Measurements from ENCODE around the gene TCF3.
"Not testable (repeated sequence)": the region's sequence is repeated elsewhere in the genome, so short reads cannot be mapped to it uniquely, and the experiment has no call there.

TCF3 gene

DNA sequence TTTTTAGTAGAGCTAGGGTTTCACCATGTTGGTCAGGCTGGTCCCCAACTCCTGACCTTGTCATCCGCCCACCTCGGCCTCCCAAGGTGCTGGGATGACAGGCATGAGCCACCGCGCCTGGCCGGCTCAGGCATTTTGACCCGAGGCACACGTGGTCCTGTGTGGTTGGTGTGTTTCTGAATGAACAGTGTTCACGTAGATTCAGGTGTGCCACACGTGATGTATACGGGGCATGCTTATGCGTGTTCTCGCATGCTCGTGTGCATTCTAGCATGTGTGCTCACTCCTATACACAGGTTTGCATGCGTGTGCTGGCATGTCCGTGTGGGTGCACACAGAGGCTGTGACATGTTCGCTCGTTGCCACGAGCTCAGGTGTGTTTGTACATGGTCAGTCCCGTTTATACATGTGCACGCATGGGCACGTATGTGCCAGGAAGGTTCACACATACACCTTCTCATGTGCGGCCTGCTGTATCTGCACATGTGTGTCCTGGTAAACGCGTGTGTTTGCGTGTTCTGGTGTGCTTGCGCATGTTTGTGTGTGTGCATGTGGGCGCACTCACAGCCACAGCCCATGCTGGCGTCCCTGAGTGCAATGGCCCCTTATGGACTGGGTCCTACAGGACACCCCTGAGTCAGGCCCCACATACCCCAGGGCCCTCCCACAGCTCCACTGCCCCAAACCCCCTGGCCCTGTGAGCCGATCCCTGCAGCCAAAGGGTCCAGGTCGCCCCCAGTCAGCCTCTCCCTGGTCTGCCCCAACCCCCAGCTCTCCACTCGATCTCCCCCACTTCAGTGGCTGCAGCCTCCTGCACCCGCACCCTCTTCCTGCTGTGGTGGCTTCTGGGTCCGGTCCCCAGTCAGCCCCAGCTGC is 20.6 kb upstream of the TCF3 start:
- no peak for DNase-seq

DNA sequence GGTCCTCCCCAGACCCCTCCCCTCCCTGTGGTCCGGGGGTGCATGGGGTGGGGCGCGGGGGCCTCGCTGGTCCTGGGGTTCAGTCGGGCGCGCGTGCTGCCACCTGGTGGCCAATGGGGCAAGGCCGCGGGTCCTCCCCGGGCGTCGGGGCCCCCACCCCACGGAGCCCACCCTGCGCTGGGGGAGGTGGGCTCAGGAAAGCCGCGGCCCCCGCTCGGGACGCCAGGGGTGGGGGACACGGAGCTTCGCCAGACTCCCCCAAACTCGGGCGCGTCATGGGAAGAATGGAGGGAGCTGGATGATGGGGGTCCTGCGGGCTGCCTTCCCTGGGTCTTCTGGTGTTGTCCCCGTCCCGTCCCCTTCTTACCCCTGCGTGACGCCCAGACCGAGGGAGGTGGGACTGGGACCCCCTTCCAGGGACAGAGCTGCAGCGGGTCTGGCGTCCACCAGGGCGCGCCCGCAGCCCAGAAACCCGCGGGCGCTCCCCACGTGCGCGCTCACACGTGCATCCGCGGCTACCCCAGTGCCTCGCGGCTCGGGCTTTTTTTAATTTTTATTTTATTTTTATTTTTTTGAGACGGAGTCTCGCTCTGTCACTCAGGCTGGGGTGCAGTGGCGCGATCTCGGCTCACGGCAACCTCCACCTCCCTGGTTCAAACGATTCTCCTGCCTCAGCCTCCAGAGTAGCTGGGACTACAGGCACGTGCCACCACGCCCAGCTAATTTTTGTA is 19.8 kb upstream of the TCF3 start:
- DNase-seq, result no peak

DNA sequence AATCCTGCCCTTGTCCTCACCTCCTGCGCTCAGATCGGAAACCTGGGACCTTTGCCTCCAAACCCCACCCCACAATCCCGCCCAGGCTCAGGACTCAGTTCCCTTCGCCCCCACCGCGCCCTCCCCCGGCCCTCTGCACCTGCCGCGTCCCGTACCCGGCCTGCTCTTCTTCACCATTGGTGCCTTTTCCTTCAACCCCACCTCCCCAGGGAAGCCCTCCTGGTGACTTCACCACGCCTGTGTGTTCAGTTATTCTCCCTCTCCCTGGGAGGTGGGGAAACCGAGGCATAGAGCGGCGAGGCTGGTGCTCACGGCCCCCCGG is 19.3 kb upstream of the TCF3 start:
- DNase-seq, result no peak

DNA sequence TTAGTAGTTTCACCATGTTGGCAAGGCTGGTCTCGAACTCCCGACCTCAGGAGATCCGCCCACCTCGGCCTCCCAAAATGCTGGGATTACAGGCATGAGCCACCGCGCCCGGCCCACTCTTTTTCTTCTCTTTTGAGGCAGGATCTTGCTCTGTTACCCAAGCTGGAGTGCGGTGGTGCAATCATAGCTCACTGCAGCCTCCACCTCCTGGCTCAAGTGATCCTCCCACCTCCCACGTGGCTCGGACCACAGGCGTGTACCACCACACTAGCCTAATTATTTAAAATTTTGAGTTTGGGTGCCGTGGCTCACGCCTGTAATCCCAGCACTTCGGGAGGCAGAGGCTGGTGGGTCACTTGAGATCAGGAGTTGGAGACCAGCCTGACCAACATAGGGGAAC is 18.3 kb upstream of the TCF3 start:
- DNase-seq, result not testable (repeated sequence)

DNA sequence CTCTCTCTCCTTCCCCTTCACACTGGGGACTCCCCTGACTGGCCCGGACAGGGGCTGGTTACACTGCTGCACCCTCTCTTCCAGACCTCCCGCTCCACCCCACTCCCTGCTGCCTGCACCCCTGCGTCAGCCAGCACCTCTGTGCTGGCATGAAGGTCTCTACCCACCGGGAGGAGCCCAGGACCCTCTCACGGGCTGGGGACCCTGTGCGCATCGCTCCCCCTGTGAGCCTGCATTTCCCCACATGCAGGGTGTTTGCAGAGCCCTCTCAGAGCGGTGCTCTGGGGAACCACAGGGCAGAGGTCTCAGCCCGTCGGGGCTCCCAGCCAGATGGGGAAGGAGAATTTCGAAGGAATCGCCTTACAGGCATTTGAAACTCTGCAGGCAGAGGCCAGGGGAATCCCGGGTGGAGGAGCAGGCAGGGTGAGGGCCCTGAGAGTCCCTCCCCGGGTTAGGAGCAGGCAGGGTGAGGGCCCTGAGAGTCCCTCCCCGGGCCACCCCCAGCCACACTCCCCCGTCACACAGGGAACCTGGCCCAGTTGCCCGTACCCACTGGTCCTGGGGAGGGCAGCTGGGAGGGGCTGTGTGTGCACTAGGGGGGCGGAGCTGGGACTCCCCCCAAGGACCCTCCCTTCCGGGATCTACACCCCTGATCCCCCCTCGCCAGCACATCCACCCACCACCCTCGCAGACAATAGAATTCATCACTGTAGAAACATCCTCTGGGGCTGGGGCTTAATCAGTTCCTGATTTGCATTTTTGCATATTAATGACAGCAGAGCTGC is 16.3 kb upstream of the TCF3 start:
- peak; percentile 19 for DNase-seq

DNA sequence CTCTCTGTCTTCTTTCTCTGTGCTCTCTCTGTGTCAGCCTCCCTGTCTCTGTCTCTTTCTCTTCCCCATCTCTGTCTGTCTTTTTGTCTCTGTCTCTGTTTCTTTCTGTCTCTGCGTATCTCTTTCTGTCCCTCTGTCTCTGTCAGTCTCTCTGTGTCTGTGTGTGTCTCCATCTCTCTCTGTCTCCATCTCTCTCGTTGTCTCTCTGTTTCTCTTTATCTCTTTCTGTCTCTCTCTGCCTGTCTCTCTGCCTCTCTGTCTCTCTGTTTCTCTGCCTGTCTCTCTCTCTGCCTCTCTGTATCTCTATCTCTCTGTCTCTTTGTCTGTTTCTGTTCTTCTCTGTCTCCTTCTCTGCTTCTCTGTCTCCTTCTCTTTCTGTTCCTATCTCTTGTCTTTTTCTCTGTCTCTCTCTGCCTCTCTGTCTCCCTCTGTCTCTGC is 15.7 kb upstream of the TCF3 start:
- DNase-seq, result no peak

DNA sequence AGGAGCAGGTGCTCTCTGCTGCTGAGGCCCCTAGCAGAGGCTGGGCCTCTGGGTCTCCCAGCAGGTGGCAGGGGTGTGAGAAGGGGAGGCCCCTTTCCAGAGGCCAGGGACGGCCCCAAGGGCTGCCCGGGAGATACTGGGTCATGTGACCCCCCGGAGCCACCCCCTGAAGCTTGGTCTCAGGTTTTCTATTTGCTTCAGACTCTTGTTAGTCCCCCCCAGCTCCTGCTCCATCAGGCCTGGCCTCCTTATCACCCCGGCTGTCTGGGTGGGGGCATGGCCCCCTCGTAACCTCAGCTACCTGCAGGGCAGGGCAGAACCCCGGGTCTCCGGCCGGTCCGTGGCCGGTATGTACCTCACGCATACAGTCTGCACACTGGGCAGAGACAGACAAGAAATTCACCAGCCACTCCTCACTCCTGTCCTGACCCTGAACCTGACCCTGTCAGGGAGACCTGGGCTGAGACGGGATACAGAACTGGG is 13.2 kb upstream of the TCF3 start:
- no peak for DNase-seq

DNA sequence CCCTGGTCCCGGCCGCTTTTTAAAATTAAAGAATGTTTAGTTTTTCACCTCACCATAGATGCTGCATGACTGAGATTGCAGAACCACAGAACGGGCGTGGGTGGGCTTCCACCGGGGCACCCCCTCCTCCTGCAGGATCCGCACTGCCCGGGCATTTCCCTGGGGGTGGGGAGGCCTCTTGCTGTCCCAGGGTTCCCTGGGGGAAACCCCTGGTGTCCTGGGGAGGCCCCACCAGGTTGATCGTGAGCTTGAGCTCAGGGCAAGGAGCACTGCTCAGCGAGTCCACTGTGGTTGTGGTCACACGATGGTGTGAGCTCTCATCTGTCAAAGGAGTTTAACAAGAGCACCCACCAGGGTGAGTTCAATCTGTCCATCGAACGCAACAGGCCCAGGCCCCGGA is 11.4 kb upstream of the TCF3 start:
- no peak for DNase-seq

DNA sequence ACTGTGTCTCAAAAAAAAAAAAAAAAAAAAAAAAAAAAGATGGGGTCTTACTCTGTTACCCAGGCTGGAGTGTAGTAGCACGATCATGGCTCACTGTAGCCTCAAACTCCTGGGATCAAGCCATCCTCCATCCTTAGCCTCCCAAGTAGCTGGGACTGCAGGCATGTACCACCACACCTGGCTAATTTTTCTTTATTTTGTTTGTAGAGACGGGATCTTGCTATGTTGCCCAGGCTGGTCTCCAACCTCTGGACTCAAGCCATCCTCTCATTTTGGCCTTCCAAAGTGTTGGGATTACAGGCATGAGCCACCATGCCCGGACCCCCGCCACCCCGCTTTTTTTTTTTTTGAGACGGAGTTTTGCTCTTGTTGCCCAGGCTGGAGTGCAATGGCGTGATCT is 10.8 kb upstream of the TCF3 start:
- not testable (repeated sequence) for DNase-seq

DNA sequence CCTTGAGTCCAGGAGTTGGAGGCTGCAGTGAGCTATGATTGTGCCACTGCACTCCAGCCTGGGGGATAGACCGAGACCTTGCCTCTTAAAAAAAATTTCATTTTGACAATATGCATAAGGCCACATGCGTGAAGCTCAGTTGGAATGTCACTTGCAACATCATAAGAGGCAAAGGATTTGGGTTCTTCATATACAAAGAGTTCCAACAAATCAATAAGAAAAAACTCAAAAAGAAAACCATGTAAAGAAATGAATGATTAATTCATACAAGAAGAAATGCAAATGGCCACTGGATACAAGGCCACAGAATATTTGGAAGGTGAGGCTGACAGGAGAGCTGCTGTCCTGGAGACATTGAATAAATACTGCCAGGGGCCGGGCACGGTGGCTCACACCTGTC is 9.6 kb upstream of the TCF3 start:
- DNase-seq, result no peak

DNA sequence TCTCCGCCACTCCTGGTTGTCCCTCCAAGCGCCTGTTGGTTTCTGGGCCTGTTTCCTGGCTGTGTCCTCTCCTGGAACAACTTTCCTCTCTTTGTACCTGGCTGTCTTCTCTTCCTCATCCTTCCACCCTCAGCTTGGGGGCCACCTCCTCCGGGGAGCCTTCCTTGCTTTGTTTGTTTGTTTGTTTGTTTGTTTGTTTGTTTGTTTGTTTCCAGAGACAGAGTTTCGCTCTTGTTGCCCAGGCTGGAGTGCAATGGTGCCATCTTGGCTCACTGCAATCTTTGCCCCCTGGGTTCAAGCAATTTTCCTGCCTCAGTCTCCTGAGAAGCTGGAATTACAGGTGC is 6.6 kb upstream of the TCF3 start:
- no peak for DNase-seq

DNA sequence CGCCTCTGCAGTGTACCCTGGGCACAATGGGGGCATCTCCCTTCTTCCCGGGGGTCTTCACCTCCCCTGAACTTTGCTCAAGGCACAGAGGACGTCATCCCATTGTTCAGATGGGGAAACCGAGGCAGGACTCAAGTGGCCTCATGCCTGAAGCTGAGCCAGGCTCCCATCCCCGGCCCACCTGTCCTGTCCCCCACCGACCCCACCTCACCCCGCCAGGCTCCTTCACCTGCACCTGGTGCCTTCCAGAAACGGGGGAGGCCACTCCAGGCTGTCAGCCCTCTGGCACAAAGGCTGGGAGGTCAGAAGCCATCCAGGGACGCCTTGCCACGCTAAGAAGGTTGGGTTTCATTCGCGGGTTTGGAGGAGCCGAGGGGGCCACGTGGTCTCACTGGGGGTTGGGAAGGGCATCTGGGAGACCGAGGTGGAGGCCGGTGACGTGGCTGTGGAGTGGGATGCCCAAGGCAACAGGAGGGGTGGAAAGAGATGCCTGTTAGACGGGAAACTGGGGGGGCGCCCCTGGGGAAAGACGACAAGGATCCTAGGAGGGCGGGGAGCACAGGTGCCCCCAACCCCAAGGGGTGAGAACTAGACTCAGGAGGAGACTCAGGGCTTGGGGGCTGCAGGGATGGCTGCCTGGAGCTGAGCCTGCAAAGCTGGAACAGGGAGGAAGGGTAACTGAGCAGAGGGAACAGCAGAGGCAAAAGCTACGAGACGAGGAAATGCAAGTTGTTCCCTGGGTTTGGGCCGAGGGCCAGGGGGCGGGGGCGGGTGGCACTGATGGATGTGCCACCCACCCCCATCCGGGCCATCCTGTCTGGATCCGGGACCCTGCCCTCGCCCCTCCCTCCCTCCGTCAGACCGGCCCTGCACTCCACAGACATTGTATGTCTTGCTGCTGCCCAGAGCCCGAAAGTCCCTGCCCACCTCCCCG is 6.0 kb upstream of the TCF3 start:
- DNase-seq, result no peak

DNA sequence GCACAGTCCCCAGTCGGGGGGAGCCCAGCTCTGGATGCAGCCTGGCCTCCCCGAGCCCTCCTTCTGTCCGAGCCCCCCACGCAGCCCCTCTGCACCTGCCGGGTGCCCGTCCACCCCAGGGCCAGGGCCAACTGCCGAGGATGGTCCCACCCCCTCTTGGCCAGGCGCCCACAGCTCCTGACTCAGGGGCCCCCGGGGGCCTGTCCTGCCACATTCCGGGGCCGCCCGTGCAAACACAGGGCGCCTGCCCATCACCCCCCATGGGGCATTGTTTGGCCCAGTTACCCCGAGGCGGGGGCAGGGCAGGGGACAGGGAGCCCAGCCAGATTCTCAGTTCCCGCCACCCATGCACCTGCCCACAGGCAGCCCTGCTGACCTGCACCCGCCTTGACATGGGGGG is 5.3 kb upstream of the TCF3 start:
- DNase-seq, result no peak

DNA sequence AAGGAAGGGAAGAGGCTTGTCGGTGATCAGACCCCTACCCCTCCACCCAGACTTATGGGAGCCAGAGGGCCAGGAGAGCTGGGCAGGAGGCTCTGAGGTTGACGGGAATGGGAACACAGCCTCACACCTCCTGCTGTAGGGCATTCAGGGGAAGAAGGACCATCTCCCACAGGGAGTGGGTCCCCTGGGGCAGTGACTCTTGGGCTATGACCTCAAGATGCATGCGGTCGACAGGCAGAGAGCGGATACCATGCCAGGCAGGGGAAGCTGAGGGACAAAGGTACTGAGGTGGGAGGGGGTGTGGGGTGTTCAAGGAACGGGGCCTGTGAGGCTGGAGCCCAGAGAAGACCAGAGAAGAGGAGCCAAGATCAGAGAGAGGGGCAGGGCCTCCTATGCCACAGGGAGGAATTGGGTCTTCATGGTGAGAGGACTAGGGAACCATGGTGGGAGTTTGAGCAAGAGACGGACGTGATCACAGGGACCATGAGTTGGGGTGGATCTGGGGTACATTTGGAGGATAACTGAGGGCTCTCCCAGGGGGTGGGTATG is 4.6 kb upstream of the TCF3 start:
- no peak for DNase-seq

DNA sequence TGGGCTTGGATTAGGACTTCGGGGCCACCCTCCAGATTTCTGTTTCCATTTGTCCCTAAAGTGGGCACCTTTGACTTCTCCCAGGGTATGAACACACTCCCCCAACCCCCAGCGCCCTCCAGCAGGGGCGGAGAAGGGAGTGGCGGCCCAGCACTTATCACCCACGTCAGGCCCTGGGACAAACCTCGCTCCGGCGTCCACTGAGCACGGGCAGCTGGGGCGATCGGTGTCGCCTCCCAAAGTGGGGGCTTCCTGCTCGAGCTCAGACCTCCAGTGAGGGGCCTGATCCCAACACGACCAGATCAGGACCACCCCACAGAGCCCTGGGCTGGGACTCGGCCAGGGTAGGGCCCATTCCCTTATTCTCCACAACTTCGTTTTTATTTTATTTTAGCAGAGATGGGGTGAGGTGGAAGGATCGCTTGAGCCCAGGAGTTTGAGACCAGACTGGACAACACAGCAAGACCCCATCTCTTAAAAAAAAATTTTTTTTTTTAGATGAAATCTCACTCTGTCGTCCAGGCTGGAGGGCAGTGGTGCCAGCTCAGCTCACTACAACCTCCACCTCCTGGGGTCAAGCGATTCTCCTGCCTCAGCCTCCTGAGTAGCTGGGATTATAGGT is 3.7 kb upstream of the TCF3 start:
- DNase-seq, result no peak

DNA sequence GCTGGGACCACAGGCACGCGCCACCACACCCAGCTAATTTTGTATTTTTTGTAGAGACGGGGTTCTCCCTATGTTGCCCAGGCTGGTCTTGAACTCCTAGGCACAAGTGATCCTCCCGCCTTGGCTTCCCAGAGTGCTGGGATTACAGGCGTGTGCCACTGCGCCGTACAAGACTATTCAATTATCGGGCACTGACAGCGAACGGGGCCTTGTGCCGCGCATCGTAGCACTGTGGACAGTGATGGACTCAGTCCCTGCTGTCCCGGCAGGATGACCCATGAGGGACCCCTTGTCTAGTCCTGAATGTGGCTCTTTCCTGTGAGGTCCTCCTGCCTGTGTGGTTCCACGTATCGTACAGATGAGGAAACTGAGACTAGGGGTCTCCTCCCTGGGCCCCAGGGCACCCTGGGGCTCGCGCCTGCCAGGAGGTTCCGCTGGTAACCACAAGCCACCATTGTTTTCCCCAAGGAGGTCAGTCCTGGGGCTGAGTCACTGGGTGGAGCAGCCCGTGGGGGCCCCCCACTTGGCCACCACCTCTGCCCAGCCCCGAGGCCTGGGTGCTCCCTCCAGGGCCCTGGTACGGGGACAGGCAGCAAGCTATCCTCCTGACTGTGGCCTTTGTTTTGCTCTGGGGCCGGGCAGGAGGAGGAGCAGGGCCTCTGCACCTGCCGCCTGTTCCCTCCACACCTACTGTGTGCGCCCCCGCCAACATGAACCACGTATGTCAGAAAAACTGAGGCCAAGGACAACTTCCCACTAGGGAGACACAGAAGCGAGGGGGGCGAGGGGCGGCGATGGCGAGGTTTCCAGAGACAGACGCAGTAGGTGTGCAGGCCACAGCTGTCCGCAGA is 2.9 kb upstream of the TCF3 start:
- DNase-seq, result no peak

DNA sequence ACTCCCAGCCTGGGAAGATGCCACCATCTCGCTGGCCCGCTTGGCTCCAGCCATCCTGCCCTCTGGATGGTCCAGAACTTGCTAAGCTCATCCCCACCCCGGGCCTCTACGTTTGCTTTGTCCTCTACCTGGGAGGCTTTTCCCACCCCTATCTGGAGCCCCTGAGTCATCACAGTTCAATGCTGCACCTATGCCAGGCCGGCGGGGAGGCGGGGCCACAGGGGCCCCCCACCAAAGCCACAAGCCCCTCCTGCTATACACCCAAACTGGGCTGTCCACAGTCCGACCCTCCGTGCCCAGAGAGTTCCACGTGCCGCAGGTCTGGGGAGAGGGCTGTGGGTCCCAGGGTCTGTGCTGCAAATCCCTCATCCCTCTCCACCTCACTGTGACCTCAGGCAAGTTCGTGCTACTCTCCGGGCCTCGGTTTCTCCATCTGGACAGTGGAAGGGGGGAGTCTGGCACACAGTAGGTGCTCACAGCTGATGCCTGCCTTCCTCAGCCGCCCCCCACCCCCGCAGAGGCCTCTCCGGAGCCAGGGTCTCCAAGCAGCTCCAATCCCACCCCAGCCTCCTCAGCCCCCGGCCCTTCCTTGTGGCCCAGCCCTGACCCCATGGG is 1.9 kb upstream of the TCF3 start:
- no peak for DNase-seq

DNA sequence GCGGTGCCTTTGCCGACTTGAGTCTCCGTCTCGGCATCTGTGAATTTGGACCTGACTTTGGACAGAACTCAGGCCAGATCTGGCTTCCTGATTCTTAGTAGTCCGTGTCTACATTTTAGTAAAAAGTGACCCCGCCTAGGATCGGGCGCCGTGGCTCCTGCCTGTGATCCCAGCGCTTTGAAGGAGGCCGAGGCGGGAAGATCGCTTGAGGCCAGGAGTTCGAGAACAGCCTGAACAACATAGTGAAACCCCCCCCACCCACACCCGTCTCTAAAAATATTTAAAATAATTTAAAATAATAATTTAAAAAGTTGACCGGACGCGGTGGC is 849 bp upstream of the TCF3 start:
- DNase-seq, result no peak

DNA sequence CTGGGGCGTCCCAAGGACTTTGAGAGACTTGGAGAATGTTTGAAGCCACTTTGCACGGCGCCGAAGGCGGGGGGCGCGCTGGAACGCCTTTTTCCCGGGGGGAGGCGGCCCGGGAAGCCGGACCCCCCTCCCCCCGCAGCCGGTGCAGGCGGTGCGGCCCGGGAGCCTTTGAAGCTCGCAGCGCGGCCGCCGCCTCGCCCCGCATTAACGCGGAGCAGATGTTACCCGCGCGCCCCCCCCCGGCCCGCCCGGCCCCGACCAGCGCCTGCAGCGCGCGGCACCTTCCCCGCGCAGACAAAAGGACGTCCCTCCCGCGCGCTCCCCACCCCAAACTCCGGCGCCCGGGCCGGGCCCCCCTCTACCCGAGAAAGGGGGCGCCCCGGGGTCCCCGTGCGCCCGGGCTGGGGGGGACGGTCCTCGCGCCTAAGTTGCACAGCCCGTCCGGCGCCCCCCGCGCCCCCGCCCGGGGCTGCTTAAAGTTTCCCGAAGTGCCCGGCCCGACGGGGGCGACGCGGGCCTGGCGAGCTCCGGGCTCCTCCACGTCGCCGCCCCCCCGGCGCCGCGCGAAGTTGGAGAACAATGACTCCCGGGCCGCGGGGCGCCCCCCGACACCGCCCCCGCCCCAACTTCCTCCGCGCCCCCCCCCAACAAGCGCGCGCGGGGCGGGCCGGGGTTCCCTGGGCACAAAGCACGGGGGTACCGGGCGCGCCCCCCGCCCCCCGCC is 685 bp downstream of the TCF3 start:
- peak; percentile 22 for DNase-seq

Measured in NCI-H2171 (cell line).